ENCODE measurements around the gene CEACAM21. TPM values are rescaled to one million over a fixed set of nuclear protein-coding genes. Genes with fewer than 3 reads are reported as not detected.

Gene CEACAM21
- total RNA-seq = 0.32 TPM in 1 of 2 replicates, not detected in the other

GRCh38 chr19:41575998-41576397, at the start of gene CEACAM21:
CEACAM21 (plus strand) TSS chr19:41576166; CDS start chr19:41576275, 109 bp downstream.

DNA sequence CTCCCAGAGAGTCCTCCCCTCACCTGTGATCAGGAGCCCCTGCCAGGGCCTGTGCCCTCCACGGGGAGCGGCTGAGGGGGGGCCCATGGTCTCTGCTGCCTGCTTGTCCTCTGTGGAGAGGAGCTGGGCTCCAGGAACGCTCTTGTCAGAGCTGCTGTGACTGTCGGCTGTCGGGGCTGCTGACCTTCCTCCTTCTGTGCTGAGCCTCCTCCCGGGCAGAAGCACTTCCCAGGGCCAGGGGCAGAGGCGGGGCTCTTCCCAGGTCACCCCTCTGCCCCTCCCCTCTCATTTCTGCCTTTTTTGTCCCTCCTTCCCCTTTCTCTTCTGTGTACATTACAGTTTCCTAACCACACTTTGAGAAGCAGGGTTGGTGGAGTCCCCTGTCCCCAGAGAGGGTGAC, 50.9 kb downstream of the CEACAM21 start, which contains the start of gene CEACAM4:
CEACAM4 (minus strand) TSS at position 198 of the 400 bp plus-strand sequence; CDS start at position 87, 111 bp downstream.

Other genes with a start within 250 kb of the CEACAM21 start
- 48.5 and 49.4 TPM in 2 replicates for gene TGFB1, start 222.2 kb upstream of the CEACAM21 start, total RNA-seq
- 5.3 and 7.0 TPM in 2 replicates for gene B9D2, start 212.0 kb upstream of the CEACAM21 start, total RNA-seq
- 9.4 and 12.1 TPM in 2 replicates for gene TMEM91, start 199.6 kb upstream of the CEACAM21 start, total RNA-seq
- 19.9 and 25.5 TPM in 2 replicates for gene EXOSC5, start 178.8 kb upstream of the CEACAM21 start, total RNA-seq
- 46.5 and 76.9 TPM in 2 replicates for gene BCKDHA, start 178.3 kb upstream of the CEACAM21 start, total RNA-seq
- 1.8 and 8.7 TPM in 2 replicates for gene B3GNT8, start 148.8 kb upstream of the CEACAM21 start, total RNA-seq
- 58.8 TPM in 2 replicates for gene DMAC2, start 136.3 kb upstream of the CEACAM21 start, total RNA-seq
- gene ERICH4, start 133.0 kb upstream of the CEACAM21 start, total RNA-seq = not detected in 2 replicates
- not detected in 2 replicates for gene CEACAM4, start 50.9 kb downstream of the CEACAM21 start, total RNA-seq
- not detected in 2 replicates for gene CEACAM7, start 112.1 kb downstream of the CEACAM21 start, total RNA-seq
- not detected in 2 replicates for gene CEACAM5, start 132.5 kb downstream of the CEACAM21 start, total RNA-seq
- not detected in 2 replicates for gene CEACAM6, start 179.4 kb downstream of the CEACAM21 start, total RNA-seq
- gene CEACAM3, start 220.4 kb downstream of the CEACAM21 start, total RNA-seq = not detected in 2 replicates